CD4-positive, alpha-beta T cell (primary cell): ENCODE data around the gene MFAP2. TPM values are rescaled to one million over a fixed set of nuclear protein-coding genes. Genes with fewer than 3 reads are reported as not detected.

Experiments used
- ATAC-seq: fragments of 200-7000 bp; cut with Tn5 transposase; one replicate; pipeline ENCODE4 v1.10.0; 2022; ENCODE audit warnings: mild to moderate bottlenecking; ENCODE audit not compliant: poor library complexity
- CTCF ChIA-PET: fragments of 350-600 bp; sonication (Branson Sonifier 250); formaldehyde crosslinking; loops from one replicate; lab custom pipeline; 2021; ENCODE audit warnings: antibody characterized with exemption, inconsistent platforms; lab: Charles Lee
- POLR2A ChIA-PET: fragments of 350-600 bp; sonication (Branson Sonifier 250); formaldehyde crosslinking; loops from one replicate; lab custom pipeline; 2021; ENCODE audit warnings: antibody characterized with exemption, inconsistent platforms; lab: Charles Lee
- DNase-seq, 14 experiments: peaks; one replicate each; pipeline ENCODE4 v3.0.0-alpha.2; 2013 to 2020; ENCODE audit warnings: mixed read lengths in 2 of 14
- H3K27ac ChIP-seq, 2 donors: one replicate each; pipeline versions ENCODE4 v1.5.1 to v1.7.0; 2013; ENCODE audit warnings: low read length in 2 of 2, low read depth in 1 of 2, mild to moderate bottlenecking in 1 of 2
- H3K27me3 ChIP-seq, 2 experiments: 1 replicate in 1 of 2; 2 replicates in 1 of 2; pipeline versions ENCODE4 v1.6.1 to v1.7.0; 2013; ENCODE audit warnings: low read length in 2 of 2, control low read depth in 1 of 2, mild to moderate bottlenecking in 1 of 2, moderate library complexity in 1 of 2; ENCODE audit not compliant: insufficient read depth in 2 of 2, control insufficient read depth in 1 of 2
- H3K36me3 ChIP-seq: one replicate; pipeline ENCODE4 v1.6.1; 2013; ENCODE audit warnings: low read length, control low read depth; ENCODE audit not compliant: insufficient read depth
- H3K4me1 ChIP-seq: one replicate; pipeline ENCODE4 v1.6.1; 2013; ENCODE audit warnings: low read length, control low read depth; ENCODE audit not compliant: insufficient read depth
- H3K4me3 ChIP-seq: one replicate; pipeline ENCODE4 v1.5.1; 2013; ENCODE audit warnings: mild to moderate bottlenecking, low read length, moderate library complexity
- H3K9me3 ChIP-seq, 2 experiments: 1 replicate in 1 of 2; 2 replicates in 1 of 2; pipeline versions ENCODE4 v1.6.1 to v1.7.0; 2013; ENCODE audit warnings: low read length in 2 of 2, mild to moderate bottlenecking in 2 of 2, control low read depth in 1 of 2, moderate library complexity in 1 of 2; ENCODE audit not compliant: control insufficient read depth in 1 of 2, insufficient read depth in 1 of 2
- H3K27ac Mint-ChIP-seq: one replicate; pipeline ENCODE4 v1.8.0; 2020; ENCODE audit warnings: mixed read lengths
- H3K27me3 Mint-ChIP-seq: one replicate; pipeline ENCODE4 v1.8.0; 2021; ENCODE audit warnings: mixed read lengths
- H3K36me3 Mint-ChIP-seq: one replicate; pipeline ENCODE4 v1.8.0; 2021; ENCODE audit warnings: low read depth, mixed read lengths
- H3K4me1 Mint-ChIP-seq: one replicate; pipeline ENCODE4 v1.8.0; 2021; ENCODE audit warnings: low read depth, mixed read lengths
- H3K4me3 Mint-ChIP-seq: one replicate; pipeline ENCODE4 v1.8.0; 2020; ENCODE audit warnings: mild to moderate bottlenecking, mixed read lengths
- H3K9me3 Mint-ChIP-seq: one replicate; pipeline ENCODE4 v1.8.0; 2020; ENCODE audit warnings: mixed read lengths
- intact Hi-C, 2 experiments: fragments of 100-400 bp; cut with DNase I in 1 of 2; cut with micrococcal nuclease in 1 of 2; formaldehyde crosslinking; loops; one replicate each; pipeline versions ENCODE4 v1.15.1 to v1.9.0; 2023 to 2025; cut with DNase I, micrococcal nuclease
- total RNA-seq, 174 experiments: library from RNA in 2 of 174; stranded (reverse) in 2 of 174; gene quantifications; one replicate each; pipeline ENCODE4 v1.2.3 and lab custom pipeline; 2021 to 2026
- TF ChIP-seq, protein P1 (sequence below): fragments of 200-600 bp; IDR thresholded peaks from one replicate; pipeline ENCODE4 v1.8.0; 2022; ENCODE audit warnings: antibody characterized with exemption, mild to moderate bottlenecking

MFAP2 gene
- total RNA-seq, 2 experiments from 2014 or later = not detected

DNA sequence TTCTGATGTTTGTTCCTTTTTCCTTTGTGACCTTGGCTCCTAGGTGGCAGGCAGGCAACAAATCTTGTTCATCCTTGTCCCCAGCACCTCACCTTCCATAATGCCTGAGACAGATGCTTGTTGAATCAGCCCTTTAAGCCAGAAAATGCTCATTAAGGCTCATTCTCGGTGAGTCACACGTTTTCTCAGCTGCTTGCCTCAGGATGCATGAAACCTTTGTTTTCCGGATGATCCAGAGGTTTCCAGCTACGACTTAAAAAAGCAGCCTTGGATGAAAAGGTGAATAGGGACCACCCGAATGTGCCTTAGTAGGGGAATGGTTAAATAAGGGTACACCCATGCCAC, 35.9 kb upstream of the MFAP2 start:
- Histone ChIP-seq H3K4me1 (peaks cover 9% of the 10 kb centered on the region), H3K27me3 (no peaks in the 10 kb centered on the region), H3K27ac (no peak overlapping the region), H3K36me3 (peaks cover 33% of the 10 kb centered on the region), H3K4me3 (no peak overlapping the region), H3K9me3 (no peaks in the 10 kb centered on the region)
- TF ChIP-seq, protein P1, sequence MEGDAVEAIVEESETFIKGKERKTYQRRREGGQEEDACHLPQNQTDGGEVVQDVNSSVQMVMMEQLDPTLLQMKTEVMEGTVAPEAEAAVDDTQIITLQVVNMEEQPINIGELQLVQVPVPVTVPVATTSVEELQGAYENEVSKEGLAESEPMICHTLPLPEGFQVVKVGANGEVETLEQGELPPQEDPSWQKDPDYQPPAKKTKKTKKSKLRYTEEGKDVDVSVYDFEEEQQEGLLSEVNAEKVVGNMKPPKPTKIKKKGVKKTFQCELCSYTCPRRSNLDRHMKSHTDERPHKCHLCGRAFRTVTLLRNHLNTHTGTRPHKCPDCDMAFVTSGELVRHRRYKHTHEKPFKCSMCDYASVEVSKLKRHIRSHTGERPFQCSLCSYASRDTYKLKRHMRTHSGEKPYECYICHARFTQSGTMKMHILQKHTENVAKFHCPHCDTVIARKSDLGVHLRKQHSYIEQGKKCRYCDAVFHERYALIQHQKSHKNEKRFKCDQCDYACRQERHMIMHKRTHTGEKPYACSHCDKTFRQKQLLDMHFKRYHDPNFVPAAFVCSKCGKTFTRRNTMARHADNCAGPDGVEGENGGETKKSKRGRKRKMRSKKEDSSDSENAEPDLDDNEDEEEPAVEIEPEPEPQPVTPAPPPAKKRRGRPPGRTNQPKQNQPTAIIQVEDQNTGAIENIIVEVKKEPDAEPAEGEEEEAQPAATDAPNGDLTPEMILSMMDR = no peak
- POLR2A ChIA-PET = no interaction called here
- H3K36me3 Mint-ChIP-seq = peaks cover 38% of the 10 kb centered on the region
- H3K4me3 Mint-ChIP-seq = no peak overlapping the region
- no peak for DNase-seq
- no peak for ATAC-seq
- H3K27ac Mint-ChIP-seq = no peak overlapping the region
- no peaks in the 10 kb centered on the region for H3K9me3 Mint-ChIP-seq
- CTCF ChIA-PET = no interaction called here
- H3K4me1 Mint-ChIP-seq = peaks cover 6% of the 10 kb centered on the region
- H3K27me3 Mint-ChIP-seq = no peaks in the 10 kb centered on the region
- intact Hi-C loops = no loop called here

DNA sequence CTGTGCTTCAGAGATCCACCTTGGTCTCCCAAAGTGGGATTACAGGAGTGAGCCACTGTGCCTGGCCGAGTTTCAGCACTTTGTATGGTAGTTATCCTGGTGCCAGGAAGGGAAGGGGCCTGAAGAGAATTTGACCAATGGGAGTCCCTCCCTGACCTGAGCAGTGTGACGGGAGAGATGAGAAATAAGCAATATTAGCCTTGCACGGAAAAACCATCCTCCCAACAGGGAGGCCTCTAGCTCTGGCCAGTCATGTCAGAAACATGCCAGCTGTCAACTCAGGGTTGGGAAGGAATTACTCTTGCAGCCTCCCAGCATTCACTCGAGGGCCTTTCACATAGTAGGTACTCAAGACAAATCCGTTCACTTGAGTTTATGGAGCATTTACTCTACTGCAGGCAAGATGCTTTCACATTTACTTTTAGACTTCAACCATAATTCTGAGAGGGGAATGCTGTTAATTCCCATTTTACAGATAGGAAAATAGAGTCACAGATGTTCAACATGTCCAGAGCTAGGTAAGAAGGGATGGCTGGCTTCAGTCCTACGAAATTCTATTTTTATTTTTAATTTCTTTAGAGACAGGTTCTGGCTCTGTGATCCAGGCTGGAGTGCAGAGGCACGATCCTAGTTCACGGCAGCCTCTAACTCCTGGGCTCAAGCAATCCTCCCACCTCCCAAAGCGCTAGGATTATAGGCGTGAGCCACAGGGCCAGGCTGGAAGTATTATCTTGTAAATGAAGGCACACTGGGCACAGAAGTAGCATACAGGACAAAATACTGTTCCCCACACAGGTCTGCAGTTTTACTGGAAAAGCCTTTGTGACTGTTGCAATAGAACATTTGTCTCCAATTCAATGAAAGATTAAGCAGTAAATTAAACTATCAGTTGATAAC, 34.5 kb upstream of the MFAP2 start:
- intact Hi-C loops = loop anchor here (5.0 kb wide), 3 partner anchors 37 to 422 kb away; partner anchors contain the start of genes RCC2 (in 1 of the 2) and SDHB (in 1 of the 2)
- ATAC-seq = no peak
- ChIA-PET POLR2A (no interaction called here), CTCF (no interaction called here)
- Histone ChIP-seq H3K4me3 (no peak overlapping the region), H3K36me3 (peaks cover 20% of the 10 kb centered on the region), H3K27ac (no peak overlapping the region), H3K9me3 (no peaks in the 10 kb centered on the region), H3K27me3 (no peaks in the 10 kb centered on the region), H3K4me1 (peaks cover 23% of the 10 kb centered on the region)
- H3K4me3 Mint-ChIP-seq = no peak overlapping the region
- H3K36me3 Mint-ChIP-seq = peaks cover 32% of the 10 kb centered on the region
- DNase-seq = no peak
- TF ChIP-seq, protein P1 = no peak
- H3K9me3 Mint-ChIP-seq = no peaks in the 10 kb centered on the region
- H3K4me1 Mint-ChIP-seq = peaks cover 16% of the 10 kb centered on the region
- no peak overlapping the region for H3K27ac Mint-ChIP-seq
- H3K27me3 Mint-ChIP-seq = no peaks in the 10 kb centered on the region

DNA sequence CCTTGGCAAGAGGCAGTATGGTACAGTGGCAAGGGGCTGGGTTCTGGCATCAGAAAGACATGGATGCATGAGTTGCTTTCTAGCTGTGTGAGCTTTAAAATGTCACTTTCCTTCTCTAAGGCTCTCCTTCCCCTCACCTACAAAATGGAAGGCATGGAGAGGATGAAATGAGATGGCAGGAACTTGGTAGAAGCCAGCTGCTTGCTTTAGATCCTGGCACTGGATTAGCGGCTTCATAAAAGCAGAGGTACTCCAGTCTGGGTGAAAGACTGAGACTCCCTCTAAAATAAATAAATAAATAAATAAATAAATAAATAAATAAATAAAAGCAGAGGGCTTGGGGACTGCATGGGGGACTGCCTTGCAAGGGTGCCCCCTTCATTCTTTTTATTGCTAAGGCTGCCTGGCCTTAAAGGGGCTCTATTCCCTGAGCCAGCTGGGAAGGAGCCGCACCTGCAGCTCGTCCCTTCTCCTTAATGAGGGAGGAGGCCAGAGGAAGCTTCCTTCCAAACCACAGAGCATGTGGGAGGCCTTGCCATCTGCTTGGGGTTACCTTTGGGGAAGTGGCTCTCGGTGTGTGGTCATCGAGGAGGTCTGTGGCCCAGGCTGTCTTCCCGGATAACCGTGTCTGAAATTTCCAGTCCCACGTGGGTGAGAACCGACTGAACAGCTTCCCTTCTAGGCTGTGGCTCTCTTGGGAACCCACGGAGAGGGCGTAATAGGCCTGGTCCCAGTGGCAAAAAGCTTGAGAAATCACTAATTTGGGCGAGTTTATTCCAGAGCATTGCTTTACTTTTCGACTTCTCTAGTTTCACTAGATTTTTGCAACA, 33.3 kb upstream of the MFAP2 start:
- ATAC-seq (no peak), DNase-seq (peak in 2 of 14 experiments; percentile 41 to 50)
- H3K4me3 ChIP-seq = no peak overlapping the region
- no peak overlapping the region for H3K27ac Mint-ChIP-seq
- H3K36me3 ChIP-seq = peaks cover 8% of the 10 kb centered on the region
- ChIA-PET CTCF (no interaction called here), POLR2A (no interaction called here)
- H3K27me3 Mint-ChIP-seq = no peaks in the 10 kb centered on the region
- intact Hi-C loops = loop anchor here (5.0 kb wide), 3 partner anchors 39 to 424 kb away; partner anchors contain the start of genes RCC2 (in 1 of the 2) and SDHB (in 1 of the 2)
- no peak overlapping the region for H3K27ac ChIP-seq
- H3K27me3 ChIP-seq = no peaks in the 10 kb centered on the region
- TF ChIP-seq, protein P1 = no peak
- H3K9me3 ChIP-seq = no peaks in the 10 kb centered on the region
- no peak overlapping the region for H3K4me3 Mint-ChIP-seq
- H3K9me3 Mint-ChIP-seq = no peaks in the 10 kb centered on the region
- peaks cover 16% of the 10 kb centered on the region for H3K4me1 Mint-ChIP-seq
- peaks cover 35% of the 10 kb centered on the region for H3K4me1 ChIP-seq
- peaks cover 20% of the 10 kb centered on the region for H3K36me3 Mint-ChIP-seq
